Spleen (tissue), 7 donors: ENCODE data around the gene CALHM3.

Experiments used
- CTCF ChIP-seq, 11 experiments: fragments of 200-600 bp in 7 of 11; fragments of 450-650 bp in 4 of 11; sonication (generic) in 4 of 11; IDR thresholded peaks in 8 of 11; conservative IDR thresholded peaks in 3 of 11; 1 replicate in 7 of 11; 2 replicates in 4 of 11; pipeline versions ENCODE4 v1.4.0 to v1.8.0; 2016 to 2021; ENCODE audit warnings: antibody characterized with exemption in 11 of 11, inconsistent platforms in 4 of 11, mild to moderate bottlenecking in 1 of 11
- POLR2AphosphoS5 ChIP-seq, 3 donors: sonication (generic); formaldehyde crosslinking; IDR thresholded peaks; one replicate each; pipeline ENCODE4 v1.5.1; 2017; ENCODE audit warnings: antibody characterized with exemption in 3 of 3
- donor health status: DM: no; HTN: no; CAD: no; lungs with moderate emphysema.
- donor health status: DM: no; HTN: no; CAD: no.
- donor health status: DM: no; HTN: no; CAD: no.

DNA sequence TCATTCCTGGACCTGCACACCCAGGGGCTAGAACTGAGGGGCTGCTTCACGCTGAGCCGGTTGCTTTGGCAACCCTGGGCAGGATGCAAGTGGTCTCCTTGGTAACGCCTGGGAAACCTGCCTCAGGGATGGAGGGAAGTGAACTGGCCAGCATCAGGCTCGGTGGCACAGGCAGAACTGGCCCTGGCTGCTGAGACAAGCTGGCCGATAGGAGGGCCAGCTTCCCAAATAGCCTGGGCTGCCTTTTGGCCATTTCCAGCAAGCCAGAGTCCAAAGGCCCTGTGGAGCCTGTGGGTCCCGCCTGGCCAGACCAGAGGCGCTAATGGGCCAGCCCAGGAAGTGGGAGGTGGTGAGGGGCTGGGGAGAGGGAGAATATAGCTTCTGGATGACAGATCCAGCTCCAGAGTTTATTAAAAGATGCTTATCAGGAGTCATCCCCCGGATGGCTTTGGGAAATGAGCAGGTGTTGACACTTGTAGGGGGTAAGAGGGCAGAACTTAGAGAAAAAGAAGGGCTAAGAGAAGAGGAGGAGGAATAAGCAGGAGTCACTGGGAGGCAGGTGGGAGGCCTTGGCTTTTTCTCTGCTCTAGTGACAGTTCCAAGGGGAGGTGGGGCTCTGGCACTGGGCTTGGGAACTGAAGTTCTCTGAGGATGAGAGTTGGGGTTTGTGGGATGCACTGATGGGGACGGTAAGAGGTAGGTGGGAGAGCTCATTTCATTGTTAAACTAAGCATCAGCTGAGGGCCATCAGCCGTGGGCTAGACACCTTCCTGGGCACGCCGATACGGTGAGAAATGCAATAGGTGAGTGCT, 24.0 kb upstream of the CALHM3 start:
- TF ChIP-seq CTCF (IDR thresholded peaks at IDR 0.05 in 8 of 11, conservative IDR thresholded peaks at IDR 0.05 in 3 of 11): no peak
- no peak for TF ChIP-seq POLR2AphosphoS5 (IDR thresholded peaks at IDR 0.05)
